ENCODE measurements around the gene ARID2. TPM values are rescaled to one million over a fixed set of nuclear protein-coding genes. Genes with fewer than 3 reads are reported as not detected.

ARID2 gene
- total and polyA plus RNA-seq, 9 of the 15 experiments (the other 6 are each of a cell fraction or from before 2014, with no cell fraction given), result 13.4 to 41.6 (median 29.4) TPM

DNA sequence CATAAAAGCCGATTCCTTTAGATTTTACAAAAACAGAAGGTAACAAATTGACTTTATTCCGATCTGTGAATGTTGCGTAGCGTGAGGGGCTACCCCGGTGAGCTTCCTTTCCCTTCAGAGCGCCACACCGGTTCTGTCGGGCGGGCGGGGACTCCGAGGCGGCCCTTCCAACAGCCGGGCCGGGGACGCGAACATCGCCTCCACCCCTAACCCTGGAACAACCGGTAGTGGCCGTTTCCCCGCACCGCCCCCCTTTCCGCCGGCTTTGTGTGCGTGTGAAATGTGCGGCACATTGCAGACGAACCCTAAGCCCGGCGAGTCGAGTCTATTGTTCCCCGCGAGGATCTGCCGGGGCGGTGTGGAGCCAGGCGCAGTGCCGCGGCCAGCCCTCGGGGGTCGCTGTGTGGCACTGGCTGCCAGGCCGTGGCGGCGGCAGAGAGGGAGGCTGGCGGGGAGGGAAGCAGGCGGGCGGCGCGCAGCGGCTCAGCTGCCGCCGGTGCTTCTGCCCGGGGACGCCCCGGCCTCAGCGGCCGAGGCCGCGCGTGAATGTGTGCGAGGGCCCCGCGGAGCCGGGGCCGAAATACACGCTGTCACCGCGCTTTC lies 775 bp upstream of the ARID2 start (continued):
- TF ChIP-seq, protein P1, sequence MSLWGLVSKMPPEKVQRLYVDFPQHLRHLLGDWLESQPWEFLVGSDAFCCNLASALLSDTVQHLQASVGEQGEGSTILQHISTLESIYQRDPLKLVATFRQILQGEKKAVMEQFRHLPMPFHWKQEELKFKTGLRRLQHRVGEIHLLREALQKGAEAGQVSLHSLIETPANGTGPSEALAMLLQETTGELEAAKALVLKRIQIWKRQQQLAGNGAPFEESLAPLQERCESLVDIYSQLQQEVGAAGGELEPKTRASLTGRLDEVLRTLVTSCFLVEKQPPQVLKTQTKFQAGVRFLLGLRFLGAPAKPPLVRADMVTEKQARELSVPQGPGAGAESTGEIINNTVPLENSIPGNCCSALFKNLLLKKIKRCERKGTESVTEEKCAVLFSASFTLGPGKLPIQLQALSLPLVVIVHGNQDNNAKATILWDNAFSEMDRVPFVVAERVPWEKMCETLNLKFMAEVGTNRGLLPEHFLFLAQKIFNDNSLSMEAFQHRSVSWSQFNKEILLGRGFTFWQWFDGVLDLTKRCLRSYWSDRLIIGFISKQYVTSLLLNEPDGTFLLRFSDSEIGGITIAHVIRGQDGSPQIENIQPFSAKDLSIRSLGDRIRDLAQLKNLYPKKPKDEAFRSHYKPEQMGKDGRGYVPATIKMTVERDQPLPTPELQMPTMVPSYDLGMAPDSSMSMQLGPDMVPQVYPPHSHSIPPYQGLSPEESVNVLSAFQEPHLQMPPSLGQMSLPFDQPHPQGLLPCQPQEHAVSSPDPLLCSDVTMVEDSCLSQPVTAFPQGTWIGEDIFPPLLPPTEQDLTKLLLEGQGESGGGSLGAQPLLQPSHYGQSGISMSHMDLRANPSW (CRISPR knock-in tag; IDR thresholded peaks at IDR 0.05), result 0 out of 2 replicates have a peak, but pooled peaks have one; percentile 39
- TF ChIP-seq POLR2G (IDR thresholded peaks at IDR 0.05; ENCODE audit: low read depth, low read length), result peak; percentile 92
- TF ChIP-seq MXI1 (IDR thresholded peaks at IDR 0.05; ENCODE audit: low read depth, low read length), result 0 out of 2 replicates have a peak, but pooled peaks have one; percentile 27
- TF ChIP-seq HNRNPLL (IDR thresholded peaks at IDR 0.05; ENCODE audit: low read depth, low read length, poor library complexity, severe bottlenecking), result peak; percentile 74
- TF ChIP-seq XRCC3 (IDR thresholded peaks at IDR 0.05), result no peak
- TF ChIP-seq, protein P2, sequence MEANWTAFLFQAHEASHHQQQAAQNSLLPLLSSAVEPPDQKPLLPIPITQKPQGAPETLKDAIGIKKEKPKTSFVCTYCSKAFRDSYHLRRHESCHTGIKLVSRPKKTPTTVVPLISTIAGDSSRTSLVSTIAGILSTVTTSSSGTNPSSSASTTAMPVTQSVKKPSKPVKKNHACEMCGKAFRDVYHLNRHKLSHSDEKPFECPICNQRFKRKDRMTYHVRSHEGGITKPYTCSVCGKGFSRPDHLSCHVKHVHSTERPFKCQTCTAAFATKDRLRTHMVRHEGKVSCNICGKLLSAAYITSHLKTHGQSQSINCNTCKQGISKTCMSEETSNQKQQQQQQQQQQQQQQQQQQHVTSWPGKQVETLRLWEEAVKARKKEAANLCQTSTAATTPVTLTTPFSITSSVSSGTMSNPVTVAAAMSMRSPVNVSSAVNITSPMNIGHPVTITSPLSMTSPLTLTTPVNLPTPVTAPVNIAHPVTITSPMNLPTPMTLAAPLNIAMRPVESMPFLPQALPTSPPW (CRISPR knock-in tag; IDR thresholded peaks at IDR 0.05), result peak; percentile 96
- peak; percentile 95 for TF ChIP-seq RNF2 (IDR thresholded peaks at IDR 0.05)
- peak; percentile 89; the same call in 1 of the 2 replicates for TF ChIP-seq GATAD2A (IDR thresholded peaks at IDR 0.05)
- TF ChIP-seq, protein P3, sequence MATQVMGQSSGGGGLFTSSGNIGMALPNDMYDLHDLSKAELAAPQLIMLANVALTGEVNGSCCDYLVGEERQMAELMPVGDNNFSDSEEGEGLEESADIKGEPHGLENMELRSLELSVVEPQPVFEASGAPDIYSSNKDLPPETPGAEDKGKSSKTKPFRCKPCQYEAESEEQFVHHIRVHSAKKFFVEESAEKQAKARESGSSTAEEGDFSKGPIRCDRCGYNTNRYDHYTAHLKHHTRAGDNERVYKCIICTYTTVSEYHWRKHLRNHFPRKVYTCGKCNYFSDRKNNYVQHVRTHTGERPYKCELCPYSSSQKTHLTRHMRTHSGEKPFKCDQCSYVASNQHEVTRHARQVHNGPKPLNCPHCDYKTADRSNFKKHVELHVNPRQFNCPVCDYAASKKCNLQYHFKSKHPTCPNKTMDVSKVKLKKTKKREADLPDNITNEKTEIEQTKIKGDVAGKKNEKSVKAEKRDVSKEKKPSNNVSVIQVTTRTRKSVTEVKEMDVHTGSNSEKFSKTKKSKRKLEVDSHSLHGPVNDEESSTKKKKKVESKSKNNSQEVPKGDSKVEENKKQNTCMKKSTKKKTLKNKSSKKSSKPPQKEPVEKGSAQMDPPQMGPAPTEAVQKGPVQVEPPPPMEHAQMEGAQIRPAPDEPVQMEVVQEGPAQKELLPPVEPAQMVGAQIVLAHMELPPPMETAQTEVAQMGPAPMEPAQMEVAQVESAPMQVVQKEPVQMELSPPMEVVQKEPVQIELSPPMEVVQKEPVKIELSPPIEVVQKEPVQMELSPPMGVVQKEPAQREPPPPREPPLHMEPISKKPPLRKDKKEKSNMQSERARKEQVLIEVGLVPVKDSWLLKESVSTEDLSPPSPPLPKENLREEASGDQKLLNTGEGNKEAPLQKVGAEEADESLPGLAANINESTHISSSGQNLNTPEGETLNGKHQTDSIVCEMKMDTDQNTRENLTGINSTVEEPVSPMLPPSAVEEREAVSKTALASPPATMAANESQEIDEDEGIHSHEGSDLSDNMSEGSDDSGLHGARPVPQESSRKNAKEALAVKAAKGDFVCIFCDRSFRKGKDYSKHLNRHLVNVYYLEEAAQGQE (IDR thresholded peaks at IDR 0.05; ENCODE audit: borderline replicate concordance), result peak; percentile 35; the same call in 1 of the 2 replicates
- TF ChIP-seq, protein P3 (CRISPR knock-in tag; IDR thresholded peaks at IDR 0.05; ENCODE audit: low read depth), result peak; percentile 62; the same call in 1 of the 2 replicates
- peak; percentile 57; the same call in 1 of the 2 replicates for TF ChIP-seq L3MBTL2 (IDR thresholded peaks at IDR 0.05)
- 0 out of 2 replicates have a peak, but pooled peaks have one; percentile 44 for TF ChIP-seq ZNF384 (IDR thresholded peaks at IDR 0.05; ENCODE audit: low read depth, low read length)
- TF ChIP-seq NRF1 (conservative IDR thresholded peaks at IDR 0.05 in 1 of 2, IDR thresholded peaks at IDR 0.05 in 1 of 2), result peak; percentile 74 to 79
- TF ChIP-seq BCOR (IDR thresholded peaks at IDR 0.05), result peak; percentile 83
- TF ChIP-seq ZNF311 (CRISPR knock-in tag; IDR thresholded peaks at IDR 0.05), result no peak
- TF ChIP-seq ZNF431 (CRISPR knock-in tag; IDR thresholded peaks at IDR 0.05), result peak; percentile 38; the same call in 1 of the 2 replicates
